Activated gamma-delta T cell (primary cell): Measurements from ENCODE around the gene TDRD12.
"Not testable (repeated sequence)": the region's sequence is repeated elsewhere in the genome, so short reads cannot be mapped to it uniquely, and the experiment has no call there.

Source experiments
- DNase-seq: peaks from one replicate; lab custom pipeline; 2025; lab: John Stamatoyannopoulos, UW

Gene TDRD12

DNA sequence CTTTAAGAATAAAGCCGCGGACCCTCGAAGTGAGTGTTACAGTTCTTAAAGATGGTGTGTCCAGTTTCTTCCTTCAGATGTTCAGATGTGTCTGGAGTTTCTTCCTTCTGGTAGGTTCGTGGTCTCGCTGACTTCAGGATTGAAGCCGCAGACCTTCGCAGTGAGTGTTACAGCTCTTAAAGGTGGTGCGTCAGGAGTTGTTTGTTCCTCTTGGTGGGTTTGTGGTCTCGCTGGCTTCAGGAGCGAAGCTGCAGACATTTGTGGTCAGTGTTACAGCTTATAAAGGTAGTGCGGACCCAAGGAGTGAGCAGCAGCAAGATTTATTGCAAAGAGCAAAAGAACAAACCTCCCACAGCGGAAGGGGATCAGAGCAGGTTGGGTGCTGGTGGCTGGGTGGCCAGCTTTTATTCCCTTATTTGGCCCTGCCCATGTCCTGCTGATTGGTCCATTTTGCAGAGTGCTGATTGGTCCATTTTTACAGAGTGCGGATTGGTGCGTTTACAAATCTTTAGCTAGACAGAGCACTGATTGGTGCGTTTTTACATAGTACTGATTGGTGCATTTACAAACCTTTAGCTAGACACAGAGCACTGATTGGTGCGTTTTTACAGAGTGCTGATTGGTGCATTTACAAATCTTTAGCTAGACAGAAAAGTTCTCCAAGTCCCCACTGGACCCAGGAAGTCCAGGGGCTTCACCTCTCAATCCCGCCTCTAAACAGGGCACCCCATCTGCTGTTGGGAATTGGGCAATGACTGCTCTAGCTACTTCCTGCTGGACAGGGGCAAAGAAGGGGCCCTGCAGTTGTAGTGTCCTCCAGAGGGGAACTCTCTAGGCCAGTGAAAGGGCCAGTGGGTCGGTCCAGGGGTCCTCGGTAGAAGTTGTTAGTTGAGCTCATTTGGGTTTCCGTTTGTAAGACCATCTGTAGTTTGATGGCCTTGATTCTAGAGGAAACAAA lies 26.1 kb upstream of the TDRD12 start:
- DNase-seq: not testable (repeated sequence)

DNA sequence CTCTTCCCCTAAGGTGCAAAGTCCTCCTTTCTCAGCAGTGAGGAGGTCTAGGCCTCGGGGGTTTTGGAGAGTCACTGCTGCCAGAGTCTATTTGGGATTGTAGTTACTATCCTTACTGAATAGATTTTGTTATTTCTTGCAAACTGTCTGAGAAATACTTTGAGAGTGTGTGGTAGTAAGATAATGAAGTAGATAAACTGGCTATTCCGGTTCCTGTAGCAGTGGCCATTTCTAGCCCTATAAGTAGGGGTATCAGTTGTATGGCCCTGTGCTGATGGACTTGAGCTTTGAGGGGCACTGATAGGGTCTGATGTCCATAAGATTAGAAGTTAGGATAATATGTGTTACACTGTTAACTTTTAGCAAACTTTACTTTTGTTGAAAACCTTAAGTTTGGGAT lies 25.3 kb upstream of the TDRD12 start:
- DNase-seq: not testable (repeated sequence)

DNA sequence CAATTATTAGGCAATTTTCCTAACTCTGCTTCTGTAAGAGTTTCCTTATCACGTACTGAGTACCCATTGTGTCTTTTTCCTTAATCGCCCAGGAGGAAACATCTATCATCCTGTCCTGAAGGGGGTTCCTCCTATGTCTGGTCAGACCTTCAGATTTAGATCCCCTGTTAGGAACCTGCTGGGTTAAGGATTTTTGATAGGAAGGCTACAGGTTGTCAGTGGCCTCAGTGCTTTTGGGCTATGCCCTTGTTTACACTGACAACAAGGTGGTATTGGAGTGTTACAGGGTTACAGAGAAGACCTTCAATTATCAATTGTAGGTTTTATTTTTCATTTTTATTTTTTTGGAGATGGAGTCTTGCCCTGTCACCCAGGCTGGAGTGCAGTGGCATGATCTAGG lies 24.7 kb upstream of the TDRD12 start:
- DNase-seq: not testable (repeated sequence)

DNA sequence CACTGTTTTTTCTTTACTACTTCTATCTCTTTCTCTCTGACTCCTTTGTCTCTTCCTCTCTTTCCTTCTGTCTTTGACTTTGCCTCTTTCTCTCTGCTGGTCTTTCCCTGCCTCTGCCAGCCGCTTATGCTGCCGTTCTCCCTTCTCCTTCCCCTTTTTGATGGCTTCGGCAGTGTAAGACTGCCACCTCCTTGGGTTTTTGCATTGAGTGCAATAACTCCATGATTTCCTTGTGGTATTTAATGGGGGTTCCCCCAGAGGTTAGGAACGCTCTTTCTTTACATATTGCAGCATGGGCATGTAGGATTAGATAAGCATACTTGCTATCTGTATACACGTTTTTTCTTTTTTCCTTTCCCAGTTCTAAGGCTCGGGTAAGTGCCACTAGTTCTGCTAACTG lies 24.1 kb upstream of the TDRD12 start:
- not testable (repeated sequence) for DNase-seq

DNA sequence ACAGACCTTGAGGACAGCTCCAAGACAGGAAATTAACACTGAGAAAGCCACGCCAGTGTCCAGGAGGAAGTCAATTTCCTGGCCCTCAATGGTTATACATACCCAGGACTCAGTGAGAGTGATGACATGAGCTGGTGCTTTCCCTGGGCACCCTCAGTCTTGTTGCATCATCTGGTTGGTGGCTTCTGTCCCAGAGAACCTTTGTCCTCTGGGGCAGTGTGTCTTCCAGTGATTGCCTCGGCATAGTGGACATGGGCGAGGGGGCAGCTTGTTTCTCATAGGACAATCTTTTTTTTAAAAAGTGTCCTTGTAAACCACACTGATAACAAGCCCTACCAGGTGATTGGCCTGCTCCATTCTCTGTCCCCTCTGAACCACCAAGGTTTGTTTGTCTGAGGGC lies 22.8 kb upstream of the TDRD12 start:
- not testable (repeated sequence) for DNase-seq

DNA sequence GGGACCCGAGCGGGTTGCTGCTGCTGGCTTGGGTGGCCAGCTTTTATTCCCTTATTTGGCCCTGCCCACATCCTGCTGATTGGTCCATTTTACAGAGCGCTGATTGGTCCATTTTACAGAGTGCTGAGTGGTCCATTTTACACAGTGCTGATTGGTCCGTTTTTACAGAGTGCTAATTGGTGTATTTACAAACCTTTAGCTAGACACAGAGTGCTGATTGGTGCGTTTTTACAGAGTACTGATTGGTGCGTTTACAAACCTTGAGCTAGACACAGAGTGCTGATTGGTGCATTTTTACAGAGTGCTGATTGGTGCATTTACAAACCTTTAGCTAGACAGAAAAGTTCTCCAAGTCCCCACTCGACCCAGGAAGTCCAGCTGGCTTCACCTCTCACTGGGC lies 19.4 kb upstream of the TDRD12 start:
- DNase-seq: not testable (repeated sequence)

DNA sequence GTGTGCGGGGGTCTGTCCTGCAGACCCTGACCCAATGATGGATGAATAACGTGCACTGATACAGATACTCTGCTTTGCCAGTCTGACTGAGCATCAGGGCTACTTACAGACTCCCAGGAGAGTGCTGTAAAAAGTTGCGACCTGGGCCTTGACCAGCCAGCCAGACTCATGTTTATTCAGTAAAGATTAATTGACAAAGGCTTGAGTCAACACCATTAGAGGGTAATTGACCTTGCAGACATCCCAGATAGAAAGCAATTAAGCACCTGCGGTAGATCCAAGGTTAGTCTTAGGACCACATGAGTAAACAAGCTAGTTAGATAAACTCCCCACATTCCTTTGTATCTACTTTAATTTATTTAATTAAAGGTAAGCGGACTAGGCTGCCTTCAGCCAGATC lies 17.6 kb upstream of the TDRD12 start:
- no peak for DNase-seq

DNA sequence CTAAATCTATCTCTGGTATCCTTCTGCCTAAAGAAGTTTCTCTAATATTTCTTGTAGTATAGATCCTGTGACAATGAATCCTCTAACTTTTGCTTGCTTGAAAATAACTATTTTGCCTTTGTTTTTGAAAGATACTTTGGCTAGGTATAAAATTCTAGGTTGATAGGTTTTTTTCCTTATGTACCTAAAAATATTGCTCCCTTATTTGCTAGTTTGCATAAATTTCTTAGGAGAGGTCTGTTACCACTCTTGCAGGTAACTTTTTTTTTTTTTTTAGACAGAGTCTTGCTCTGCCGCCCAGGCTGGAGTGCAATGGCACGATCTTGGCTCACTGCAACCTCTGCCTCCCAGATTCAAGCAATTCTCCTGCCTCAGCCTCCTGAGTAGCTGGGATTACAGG lies 15.6 kb upstream of the TDRD12 start:
- not testable (repeated sequence) for DNase-seq

DNA sequence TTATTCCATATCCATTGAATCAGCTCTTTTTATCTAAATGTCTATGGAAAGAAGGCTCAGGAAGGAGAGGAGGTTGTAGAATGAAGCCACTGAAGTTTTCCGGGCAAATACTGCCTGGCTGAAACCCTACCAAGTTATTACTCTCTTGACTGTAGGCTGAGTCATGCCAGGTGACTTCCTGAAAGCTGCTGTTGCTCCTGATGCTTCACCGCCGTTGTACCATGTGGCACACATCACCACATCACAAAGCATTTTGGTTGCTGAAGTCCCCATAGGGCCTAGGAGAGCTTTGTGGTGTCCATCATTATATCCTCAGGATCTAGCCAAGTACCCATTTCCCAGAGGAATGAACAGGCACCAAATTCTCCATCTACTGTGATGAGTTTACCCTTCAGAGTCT lies 11.1 kb upstream of the TDRD12 start:
- DNase-seq: no peak

DNA sequence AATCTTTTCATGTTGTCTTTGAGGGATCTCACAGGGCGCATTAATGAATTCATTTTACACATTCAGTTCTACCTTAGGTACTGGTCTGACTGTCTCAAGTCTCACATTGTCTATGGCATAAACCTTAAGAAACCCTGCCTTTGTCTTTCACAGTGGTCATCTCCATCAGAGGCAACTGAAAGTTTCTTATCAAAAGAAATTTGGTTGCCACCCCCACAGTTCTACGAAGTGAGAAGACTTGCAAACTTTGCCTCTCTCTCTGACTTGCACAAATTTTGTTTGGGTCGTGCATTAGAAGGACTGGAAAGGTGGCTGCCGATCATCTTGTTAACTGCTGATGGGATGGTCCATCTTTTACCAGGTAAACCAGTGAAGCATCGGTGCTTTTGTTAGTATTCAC lies 10.5 kb upstream of the TDRD12 start:
- DNase-seq: no peak

DNA sequence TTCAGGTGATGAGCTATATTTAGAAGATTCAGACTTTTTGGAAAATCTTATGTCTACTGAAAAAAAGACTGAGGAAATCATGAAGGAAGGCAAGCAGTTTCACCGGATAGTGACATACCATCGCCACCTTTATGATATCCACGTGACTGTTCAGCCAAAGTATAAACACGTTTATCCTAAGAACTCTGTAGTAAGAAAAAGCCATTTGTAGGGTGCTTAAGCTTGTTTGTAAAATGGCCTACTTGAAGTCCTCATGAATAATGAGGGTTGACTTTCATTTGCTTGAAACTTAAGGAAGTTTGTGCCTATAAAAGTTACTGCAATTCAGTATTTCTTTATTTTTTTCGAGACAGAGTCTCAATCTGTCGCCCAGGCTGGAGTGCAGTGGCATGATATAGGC lies 7.8 kb upstream of the TDRD12 start:
- no peak for DNase-seq

DNA sequence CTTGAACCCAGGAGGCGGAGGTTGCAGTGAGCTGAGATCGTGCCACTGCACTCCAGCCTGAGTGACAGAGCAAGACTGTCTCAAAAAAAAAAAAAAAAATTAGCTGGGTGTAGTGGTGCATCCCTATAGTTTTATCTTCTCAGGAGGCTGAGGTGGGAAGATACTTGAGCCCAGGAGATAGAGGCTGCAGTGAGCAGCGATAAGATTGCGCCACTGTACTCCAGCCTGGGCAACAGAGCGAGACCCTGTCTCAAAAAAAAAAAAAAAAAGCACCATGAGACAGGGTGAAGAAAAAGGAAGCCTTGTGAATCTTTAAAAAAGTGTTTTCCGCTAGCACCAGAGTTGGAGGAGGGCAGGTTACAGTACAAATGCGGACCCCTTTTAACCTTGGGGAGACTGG lies 3.4 kb upstream of the TDRD12 start:
- not testable (repeated sequence) for DNase-seq

DNA sequence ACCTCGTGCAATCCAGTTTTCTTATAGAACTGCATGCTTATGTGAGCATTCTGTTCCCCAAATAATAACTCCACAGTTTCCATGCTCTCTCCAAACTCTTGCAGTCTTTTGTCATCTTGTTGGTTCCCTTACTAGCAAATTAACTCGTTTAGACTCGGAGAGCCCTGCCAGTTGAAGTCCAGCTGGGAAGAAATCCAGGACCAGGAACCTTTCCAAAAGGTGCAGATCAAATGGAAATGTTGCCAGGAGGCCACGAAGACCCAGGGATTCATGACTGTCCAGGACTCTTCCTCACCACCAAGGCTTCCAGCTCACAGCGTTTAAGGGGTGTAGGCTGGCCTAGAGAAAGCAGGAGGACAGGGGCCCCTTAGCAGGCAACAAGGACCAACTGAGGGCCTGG lies 2.1 kb upstream of the TDRD12 start:
- DNase-seq: no peak

DNA sequence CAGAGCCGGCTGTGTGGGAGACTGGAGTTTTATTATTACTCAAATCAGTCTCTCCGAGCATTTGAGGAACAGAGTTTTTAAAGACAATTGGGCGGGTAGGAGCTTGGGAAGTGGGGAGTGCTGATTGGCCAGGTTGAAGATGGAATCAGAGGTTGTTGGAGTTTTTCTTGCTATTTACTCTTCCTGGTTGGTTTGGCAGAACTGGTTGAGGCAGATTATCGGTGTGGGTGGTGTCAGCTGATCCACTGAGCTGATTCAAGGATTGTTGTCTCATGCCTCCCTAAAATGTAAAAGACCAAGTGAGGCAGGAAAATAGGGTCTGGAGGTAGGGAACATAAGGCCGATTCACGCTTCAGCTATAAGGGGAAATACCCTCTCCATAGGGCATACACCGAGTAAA lies 1.3 kb upstream of the TDRD12 start:
- no peak for DNase-seq

DNA sequence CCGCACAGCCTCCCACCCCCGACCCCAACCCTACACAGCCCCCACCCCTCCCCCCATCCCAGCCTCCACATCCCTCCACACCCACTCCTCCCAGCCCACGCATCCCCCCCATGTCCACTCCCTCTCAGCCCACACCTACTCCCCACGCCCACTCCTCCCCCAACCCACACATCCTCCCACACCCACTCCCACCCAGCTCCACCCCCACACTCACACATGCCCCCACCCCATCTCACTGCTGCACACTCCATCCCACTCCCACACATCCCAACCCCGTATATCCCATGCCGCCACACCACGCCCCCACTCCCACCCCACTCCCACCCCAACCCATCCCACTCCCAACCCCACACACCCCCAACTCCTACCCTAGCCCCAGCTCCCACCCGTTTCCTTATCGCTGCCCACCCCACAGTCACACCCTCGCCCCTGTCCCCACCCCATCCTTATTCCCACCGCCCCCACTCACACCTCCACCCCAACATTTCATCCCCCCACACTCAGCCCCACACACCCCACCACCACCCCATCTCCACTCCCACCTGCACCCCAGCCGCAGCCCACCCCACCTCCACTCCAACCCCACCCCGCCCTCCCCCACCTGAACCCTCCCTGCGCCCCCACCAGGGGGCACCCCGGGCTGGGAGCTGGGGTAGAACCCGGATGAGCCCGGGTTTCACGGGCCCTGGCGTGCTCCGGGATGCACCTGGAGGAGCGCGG lies 809 bp downstream of the TDRD12 start:
- DNase-seq: no peak

DNA sequence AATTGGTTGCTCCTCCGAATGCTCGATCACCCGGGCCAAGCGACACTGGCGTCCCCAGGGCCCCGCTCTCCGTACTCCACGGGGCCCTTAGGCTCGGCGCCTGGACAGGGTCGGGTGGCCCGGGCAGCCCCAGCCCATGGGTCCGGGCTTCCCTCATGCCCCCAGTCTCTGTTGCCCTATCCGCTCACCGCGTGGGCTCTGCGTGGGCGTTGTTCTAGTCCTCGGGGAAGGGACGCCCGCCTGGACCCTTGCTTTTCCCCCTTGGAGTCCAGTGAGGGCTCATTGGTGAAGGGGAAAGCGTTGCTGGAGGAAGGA lies 1.3 kb downstream of the TDRD12 start:
- no peak for DNase-seq

DNA sequence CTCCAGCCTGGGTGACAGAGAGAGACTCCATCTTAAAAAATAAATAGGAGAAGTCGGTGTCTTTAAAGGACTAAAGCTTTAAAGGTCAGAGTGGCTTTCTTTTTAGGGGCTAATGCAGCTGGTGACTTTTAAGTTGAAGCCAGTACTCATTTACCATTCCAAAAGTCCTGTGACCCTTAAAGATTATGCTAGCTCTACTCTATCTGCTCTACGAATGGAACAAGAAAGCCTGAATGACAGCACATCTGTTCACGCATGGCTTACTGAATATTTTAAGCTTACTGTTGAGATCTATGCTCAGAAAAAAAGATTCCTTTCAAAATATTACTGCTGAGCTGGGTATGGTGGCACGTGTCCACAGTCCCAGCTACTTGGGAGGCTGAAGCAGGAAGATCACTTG lies 16.4 kb downstream of the TDRD12 start:
- no peak for DNase-seq

DNA sequence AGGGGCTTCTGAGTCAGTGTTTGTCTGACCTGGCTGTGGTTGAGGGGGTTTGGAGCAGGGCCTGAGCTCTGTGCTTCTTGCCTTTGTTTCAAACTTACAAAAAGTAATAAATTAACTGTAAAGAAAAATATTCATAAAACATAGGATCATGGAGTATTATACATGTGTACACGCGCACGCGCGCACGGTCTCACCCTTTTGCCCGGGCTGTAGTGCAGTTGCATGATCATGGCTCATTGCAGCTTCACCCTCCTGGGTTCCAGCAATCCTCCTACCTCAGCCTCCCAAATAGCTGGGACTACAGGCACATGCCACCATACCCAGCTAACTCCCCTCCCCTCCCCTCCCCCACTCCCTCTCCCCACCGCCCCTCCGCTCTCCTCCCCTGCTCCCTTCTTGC lies 23.5 kb downstream of the TDRD12 start:
- DNase-seq: no peak

DNA sequence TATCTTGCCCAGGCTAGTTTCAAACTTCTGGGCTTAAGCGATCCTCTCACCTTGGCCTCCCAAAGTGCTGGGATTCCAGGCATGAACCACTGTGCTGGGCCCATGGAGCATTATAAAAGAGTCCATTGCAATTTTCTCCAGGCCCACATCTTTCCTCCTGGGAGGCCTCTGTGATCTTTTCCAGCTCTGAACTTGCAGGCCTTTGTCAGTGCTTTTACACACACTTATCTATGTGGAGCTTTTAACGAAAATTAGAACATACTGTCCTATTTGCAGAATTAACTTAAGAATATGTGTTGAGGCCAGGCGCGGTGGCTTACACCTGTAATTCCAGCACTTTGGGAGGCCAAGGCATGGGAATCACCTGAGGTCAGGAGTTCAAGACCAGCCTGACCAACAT lies 23.9 kb downstream of the TDRD12 start:
- no peak for DNase-seq

DNA sequence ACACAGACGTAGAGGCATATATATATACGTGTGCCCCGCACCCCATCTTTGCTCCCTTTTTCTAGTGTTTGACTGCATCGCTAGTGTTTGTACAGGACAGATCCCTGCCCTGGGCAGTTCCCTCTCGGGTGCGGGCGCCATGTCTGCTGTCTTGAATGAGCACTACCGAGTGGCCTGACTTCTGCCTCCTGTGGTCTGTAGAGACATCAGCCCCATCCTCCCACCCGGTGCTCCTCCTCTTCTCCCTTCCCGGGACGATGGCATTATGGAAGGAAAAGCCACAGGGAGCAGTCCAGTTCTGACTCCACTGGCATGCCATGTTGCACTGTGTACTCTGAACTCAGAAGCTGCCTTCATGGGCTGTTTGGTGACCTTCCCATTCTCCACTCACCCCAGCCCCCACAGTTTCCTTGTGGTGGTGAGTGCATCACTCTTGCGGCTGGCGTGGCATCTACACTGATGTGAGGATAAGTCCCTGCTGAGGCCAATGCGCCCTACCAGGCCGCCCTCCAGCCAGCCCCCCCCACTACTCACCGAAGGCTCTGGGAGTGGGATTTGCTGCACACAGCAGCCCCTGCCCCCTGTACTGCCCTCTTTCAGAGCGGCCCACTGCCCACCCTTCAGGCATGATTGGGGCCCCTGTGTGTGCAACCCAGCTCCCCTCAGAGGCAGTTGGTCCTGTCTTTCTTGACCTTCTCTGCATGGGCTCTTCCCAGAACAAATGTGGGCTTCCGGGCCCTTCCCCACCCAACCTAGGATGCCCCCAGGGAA lies 25.2 kb downstream of the TDRD12 start:
- no peak for DNase-seq

DNA sequence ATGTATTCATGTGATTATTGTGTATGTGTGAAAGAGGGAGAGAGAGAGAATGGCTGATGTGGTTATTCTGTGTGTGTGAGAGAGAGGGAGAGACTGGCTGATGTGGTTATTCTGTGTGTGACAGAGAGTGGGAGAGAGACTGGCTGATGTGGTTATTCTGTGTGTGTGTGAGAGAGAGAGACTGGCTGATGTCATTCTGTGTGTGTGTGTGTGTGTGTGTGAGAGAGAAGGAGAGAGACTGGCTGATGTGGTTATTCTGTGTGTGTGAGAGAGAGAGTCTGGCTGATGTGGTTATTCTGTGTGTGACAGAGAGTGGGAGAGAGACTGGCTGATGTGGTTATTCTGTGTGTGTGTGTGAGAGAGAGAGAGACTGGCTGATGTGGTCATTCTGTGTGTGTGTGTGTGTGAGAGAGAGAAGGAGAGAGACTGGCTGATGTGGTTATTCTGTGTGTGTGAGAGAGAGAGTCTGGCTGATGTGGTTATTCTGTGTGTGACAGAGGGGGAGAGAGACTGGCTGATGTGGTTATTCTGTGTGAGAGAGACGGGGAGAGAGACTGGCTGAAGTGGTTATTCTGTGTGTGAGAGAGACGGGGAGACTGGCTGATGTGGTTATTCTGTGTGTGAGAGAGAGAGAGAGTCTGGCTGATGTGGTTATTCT lies 26.2 kb downstream of the TDRD12 start:
- DNase-seq: not testable (repeated sequence)

DNA sequence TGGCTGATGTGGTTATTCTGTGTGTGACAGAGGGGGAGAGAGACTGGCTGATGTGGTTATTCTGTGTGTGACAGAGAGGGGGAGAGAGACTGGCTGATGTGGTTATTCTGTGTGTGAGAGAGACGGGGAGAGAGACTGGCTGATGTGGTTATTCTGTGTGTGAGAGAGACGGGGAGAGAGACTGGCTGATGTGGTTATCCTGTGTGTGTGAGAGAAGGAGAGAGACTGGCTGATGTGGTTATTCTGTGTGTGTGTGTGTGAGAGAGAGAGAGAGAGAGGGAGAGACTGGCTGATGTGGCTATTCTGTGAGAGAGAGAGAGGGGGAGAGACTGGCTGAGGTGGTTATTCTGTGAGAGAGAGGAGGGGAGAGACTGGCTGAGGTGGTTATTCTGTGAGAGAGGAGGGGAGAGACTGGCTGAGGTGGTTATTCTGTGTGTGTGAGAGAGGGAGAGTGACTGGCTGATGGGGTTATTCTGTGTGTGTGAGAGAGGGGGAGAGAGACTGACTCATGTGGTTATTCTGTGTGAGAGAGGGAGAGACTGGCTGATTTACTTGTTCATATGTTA lies 27.1 kb downstream of the TDRD12 start:
- not testable (repeated sequence) for DNase-seq
